Measurements from ENCODE around the gene RORB. TPM values are rescaled to one million over a fixed set of nuclear protein-coding genes. Genes with fewer than 3 reads are reported as not detected.

Gene RORB
- total and polyA plus RNA-seq, 4 donors, result 0.01 to 0.05 TPM; not detected in 2

DNA sequence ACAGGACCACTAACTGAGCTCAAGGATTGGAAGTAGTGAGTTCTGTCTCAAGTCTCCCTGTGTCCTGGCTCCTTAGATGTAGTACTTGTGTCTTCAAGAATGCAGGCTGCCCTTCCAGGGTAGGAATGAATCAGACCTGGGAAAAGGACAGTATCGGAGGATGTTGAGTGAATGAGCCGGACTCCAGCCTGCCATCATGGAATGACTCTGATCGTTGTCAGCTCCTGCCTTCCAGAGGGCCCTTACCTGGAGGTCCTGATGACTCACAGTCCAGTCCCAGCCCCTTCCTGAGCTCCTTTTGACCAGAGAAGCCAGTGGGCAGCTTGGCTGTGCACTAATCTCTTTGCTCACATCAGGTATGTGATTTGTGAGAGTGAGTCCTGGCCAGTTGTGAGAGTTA, 229.4 kb downstream of the RORB start:
- DNase-seq (ENCODE audit: low spot score), result no peak

More for the DNA sequence above, 229.4 kb downstream of the RORB start:
- no peak overlapping the region for H3K4me3 ChIP-seq (ENCODE audit: low read depth in 1 of 3, low read length in 3 of 3)
- TF ChIP-seq, protein P1, sequence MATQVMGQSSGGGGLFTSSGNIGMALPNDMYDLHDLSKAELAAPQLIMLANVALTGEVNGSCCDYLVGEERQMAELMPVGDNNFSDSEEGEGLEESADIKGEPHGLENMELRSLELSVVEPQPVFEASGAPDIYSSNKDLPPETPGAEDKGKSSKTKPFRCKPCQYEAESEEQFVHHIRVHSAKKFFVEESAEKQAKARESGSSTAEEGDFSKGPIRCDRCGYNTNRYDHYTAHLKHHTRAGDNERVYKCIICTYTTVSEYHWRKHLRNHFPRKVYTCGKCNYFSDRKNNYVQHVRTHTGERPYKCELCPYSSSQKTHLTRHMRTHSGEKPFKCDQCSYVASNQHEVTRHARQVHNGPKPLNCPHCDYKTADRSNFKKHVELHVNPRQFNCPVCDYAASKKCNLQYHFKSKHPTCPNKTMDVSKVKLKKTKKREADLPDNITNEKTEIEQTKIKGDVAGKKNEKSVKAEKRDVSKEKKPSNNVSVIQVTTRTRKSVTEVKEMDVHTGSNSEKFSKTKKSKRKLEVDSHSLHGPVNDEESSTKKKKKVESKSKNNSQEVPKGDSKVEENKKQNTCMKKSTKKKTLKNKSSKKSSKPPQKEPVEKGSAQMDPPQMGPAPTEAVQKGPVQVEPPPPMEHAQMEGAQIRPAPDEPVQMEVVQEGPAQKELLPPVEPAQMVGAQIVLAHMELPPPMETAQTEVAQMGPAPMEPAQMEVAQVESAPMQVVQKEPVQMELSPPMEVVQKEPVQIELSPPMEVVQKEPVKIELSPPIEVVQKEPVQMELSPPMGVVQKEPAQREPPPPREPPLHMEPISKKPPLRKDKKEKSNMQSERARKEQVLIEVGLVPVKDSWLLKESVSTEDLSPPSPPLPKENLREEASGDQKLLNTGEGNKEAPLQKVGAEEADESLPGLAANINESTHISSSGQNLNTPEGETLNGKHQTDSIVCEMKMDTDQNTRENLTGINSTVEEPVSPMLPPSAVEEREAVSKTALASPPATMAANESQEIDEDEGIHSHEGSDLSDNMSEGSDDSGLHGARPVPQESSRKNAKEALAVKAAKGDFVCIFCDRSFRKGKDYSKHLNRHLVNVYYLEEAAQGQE (IDR thresholded peaks at IDR 0.05), result no peak
- TF ChIP-seq TAF1 (conservative IDR thresholded peaks at IDR 0.05), result no peak
- no peak for TF ChIP-seq GABPA (IDR thresholded peaks at IDR 0.05 in 1 of 2, conservative IDR thresholded peaks at IDR 0.05 in 1 of 2)
- TF ChIP-seq JUND (IDR thresholded peaks at IDR 0.05), result no peak
- TF ChIP-seq FOXA1 (IDR thresholded peaks at IDR 0.05), result no peak
- TF ChIP-seq HNF4A (conservative IDR thresholded peaks at IDR 0.05), result no peak
- TF ChIP-seq RAD21 (IDR thresholded peaks at IDR 0.05), result no peak
- no peak for TF ChIP-seq SP1 (IDR thresholded peaks at IDR 0.05)
- TF ChIP-seq FOXA2 (IDR thresholded peaks at IDR 0.05), result no peak
- TF ChIP-seq, protein P2, sequence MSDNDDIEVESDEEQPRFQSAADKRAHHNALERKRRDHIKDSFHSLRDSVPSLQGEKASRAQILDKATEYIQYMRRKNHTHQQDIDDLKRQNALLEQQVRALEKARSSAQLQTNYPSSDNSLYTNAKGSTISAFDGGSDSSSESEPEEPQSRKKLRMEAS (IDR thresholded peaks at IDR 0.05), result no peak
- TF ChIP-seq EGR1 (IDR thresholded peaks at IDR 0.05; ENCODE audit: low read depth in 2 of 2), result no peak
- no peak for TF ChIP-seq RXRA (IDR thresholded peaks at IDR 0.05)
- no peak for TF ChIP-seq NR2F2 (IDR thresholded peaks at IDR 0.05)
- TF ChIP-seq YY1 (IDR thresholded peaks at IDR 0.05), result no peak
- TF ChIP-seq, protein P3, sequence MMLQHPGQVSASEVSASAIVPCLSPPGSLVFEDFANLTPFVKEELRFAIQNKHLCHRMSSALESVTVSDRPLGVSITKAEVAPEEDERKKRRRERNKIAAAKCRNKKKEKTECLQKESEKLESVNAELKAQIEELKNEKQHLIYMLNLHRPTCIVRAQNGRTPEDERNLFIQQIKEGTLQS (IDR thresholded peaks at IDR 0.05), result no peak
- TF ChIP-seq, protein P4, sequence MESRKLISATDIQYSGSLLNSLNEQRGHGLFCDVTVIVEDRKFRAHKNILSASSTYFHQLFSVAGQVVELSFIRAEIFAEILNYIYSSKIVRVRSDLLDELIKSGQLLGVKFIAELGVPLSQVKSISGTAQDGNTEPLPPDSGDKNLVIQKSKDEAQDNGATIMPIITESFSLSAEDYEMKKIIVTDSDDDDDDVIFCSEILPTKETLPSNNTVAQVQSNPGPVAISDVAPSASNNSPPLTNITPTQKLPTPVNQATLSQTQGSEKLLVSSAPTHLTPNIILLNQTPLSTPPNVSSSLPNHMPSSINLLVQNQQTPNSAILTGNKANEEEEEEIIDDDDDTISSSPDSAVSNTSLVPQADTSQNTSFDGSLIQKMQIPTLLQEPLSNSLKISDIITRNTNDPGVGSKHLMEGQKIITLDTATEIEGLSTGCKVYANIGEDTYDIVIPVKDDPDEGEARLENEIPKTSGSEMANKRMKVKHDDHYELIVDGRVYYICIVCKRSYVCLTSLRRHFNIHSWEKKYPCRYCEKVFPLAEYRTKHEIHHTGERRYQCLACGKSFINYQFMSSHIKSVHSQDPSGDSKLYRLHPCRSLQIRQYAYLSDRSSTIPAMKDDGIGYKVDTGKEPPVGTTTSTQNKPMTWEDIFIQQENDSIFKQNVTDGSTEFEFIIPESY (IDR thresholded peaks at IDR 0.05), result no peak
- TF ChIP-seq, protein P5, sequence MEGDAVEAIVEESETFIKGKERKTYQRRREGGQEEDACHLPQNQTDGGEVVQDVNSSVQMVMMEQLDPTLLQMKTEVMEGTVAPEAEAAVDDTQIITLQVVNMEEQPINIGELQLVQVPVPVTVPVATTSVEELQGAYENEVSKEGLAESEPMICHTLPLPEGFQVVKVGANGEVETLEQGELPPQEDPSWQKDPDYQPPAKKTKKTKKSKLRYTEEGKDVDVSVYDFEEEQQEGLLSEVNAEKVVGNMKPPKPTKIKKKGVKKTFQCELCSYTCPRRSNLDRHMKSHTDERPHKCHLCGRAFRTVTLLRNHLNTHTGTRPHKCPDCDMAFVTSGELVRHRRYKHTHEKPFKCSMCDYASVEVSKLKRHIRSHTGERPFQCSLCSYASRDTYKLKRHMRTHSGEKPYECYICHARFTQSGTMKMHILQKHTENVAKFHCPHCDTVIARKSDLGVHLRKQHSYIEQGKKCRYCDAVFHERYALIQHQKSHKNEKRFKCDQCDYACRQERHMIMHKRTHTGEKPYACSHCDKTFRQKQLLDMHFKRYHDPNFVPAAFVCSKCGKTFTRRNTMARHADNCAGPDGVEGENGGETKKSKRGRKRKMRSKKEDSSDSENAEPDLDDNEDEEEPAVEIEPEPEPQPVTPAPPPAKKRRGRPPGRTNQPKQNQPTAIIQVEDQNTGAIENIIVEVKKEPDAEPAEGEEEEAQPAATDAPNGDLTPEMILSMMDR (IDR thresholded peaks at IDR 0.05; ENCODE audit: low read depth, low read length, missing input control), result no peak
- TF ChIP-seq HNF4G (IDR thresholded peaks at IDR 0.05), result no peak
- no peaks in the 10 kb centered on the region for H3K4me1 ChIP-seq (ENCODE audit: control insufficient read depth in 4 of 4, insufficient read depth in 4 of 4, low read length in 3 of 4)
- no peaks in the 10 kb centered on the region for H3K9me3 ChIP-seq (ENCODE audit: control insufficient read depth in 4 of 4, low read length in 3 of 4)
- H3K9ac ChIP-seq (ENCODE audit: low read depth in 1 of 2, low read length in 2 of 2), result no peak overlapping the region
- H3K27ac ChIP-seq (ENCODE audit: low read depth in 1 of 2, low read length in 2 of 2), result no peak overlapping the region
- 91% methylated on average over 3 of the region's 3 CpGs for WGBS
- no peaks in the 10 kb centered on the region for H3K36me3 ChIP-seq (ENCODE audit: control insufficient read depth in 4 of 4, insufficient read depth in 3 of 4, low read depth in 1 of 4, low read length in 3 of 4)
- H3K27me3 ChIP-seq (ENCODE audit: control insufficient read depth in 4 of 4, insufficient read depth in 4 of 4, low read length in 3 of 4), result peaks cover 0 to 2% (median 0%) of the 10 kb centered on the region in 4 donors

Measured in liver (tissue), 9 donors.